GM21360 (cell line): ENCODE results near the gene TIMM8B.
A peak's percentile ranks its signal among the peaks of the same experiment; 100 is the strongest.
"Not testable (repeated sequence)": the region's sequence is repeated elsewhere in the genome, so short reads cannot be mapped to it uniquely, and the experiment has no call there.

Experiments used
- ATAC-seq: cut with Tn5 transposase; IDR thresholded peaks from one replicate; pipeline ENCODE4 v1.9.1; 2021; ENCODE audit warnings: mild to moderate bottlenecking, moderate library complexity; ENCODE audit not compliant: unreplicated experiment

TIMM8B gene, protein sequence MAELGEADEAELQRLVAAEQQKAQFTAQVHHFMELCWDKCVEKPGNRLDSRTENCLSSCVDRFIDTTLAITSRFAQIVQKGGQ

DNA sequence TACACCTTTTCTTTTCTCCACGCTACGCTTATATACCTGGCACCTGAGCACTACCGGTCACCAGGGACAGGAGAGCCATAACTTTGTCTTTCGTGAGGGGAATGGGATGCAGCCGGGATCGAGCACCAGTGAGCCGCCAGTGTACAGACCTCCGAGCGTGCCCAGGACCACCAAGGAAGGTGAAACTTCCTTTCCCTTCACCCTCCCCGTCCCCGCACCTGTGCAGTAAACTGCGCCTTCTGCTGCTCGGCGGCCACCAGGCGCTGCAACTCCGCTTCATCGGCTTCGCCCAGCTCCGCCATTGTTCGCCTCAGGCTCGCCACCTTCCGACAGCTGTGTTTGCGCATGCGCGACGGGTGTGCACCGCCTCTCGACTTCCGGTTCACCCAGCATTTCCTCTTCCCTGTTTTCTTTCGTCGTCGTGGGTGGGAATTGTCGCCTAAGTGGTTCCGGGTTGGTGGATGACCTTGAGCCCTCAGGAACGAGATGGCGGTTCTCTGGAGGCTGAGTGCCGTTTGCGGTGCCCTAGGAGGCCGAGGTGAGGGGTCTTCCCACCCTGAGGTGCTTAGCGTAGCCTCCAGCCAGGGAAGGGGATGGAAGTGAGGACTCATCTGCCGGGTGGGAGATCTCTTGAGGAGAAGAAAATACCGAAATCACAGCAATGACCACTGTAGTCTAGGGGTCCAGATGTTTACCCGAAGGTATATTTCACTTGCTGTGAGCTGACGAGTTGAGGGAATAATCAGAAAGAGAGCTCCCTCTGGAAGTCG lies at the start of gene TIMM8B, which contains the start of gene SDHD:
TIMM8B (minus strand) TSS at position 335 of the 770 bp plus-strand sequence; CDS start at position 302, 33 bp downstream.
SDHD (plus strand) TSS at position 452 of the 770 bp plus-strand sequence; CDS start at position 487, 35 bp downstream.
- ATAC-seq = peak; percentile 85

DNA sequence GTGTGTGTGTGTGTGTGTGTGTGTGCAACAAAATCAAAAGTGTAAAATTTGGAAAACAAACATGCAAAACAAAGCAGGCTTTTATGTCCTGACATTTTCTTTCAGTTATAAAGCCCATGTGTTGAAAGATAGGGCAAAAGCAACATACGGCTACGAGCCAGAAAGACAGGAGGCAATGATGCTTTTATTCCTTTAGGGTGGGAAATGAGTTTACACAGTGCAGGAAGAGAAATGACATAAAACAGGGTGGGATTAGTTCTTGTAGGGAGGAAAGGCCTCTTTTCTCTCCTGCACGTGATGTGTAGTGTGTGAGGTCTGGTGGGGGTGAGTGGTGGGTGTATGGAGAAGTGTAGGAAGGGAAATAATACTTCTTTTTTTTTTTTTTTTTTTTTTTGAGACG lies 47.9 kb upstream of the TIMM8B start:
- no peak for ATAC-seq

DNA sequence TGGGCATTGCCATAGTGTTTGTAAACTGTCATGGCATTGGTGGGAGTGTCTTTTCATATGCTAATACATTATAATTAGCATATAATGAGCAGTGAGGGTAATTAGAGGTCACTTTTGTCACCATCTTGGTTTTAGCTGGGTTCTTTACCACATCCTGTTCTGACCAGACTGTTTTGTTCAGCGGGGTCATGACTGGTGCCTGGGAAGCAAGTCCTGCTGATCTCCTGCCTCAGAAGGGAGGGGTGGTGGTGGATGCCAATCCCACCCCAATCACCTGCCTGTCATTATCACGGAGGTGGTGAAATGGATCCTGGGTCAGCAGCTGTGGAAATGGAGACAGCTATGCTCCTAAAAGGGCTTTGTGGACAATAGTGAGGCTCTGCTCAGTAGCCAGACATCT lies 46.2 kb upstream of the TIMM8B start:
- no peak for ATAC-seq

DNA sequence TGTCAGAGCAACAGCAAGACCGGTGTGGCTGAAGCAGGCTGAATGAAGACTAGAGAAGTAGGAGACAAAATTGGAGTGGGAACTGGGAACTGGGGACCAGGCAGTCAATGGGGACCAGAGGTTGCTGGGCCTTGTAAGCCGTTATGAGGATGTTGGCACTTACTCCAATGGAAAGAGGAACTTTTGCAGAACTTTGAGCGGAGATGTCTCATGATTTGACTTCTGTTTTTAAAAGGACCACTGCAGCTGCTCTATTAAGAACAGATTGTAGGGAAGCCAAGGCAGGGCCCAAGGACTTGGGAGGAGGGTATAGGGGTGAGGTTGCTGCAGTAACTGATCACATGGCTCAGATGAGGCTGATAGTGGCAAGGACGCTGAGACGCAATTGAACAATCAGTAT lies 43.1 kb upstream of the TIMM8B start:
- no peak for ATAC-seq

DNA sequence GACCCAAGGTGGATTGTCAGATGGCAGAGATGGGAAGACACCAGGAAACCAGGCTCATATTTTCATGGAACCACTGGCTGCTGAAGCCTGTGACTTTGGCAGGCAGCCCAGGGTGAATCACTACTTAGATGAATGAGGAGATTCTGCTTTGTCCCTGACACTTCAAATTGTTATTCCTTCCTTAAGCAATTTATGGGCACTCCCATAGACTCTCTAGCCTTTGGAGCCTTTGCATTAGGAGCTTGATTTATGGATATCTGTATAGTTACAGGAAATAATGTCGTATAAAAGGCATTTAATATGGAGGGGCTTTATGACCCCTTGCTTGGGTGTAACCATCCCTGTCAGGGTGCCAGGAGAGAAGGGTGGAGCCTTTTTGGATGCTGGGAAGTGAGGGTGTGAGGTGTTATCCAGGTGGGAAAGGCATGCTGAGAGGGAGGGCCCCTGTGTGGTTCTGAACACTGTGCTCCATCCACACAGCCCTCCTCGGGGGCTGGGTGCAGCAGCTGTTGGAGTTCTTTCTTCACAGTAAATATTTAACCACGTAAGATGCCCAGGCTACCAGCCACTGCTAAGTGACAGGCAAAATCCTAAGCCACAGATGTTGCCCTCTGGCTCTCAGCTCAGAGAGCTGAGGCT lies 42.0 kb upstream of the TIMM8B start:
- ATAC-seq = no peak

DNA sequence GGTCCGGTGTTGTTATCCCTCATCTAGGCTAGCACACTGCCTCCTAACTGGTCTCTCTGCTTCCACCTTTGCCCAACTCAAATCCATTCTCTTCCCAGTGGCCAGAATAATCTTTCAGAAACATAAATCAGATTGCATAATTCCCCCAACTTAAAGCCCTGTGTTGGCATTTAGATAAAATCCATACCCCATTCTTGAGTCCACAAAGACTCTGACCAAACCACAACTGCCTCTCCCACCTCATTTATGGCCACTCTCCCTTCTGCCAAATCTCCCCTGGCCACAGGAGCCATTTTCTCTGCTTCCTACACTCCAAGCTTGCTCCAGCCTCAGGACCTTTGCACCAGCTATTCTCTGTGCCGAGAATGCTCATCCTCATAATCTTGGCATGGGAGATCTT lies 40.5 kb upstream of the TIMM8B start:
- no peak for ATAC-seq

DNA sequence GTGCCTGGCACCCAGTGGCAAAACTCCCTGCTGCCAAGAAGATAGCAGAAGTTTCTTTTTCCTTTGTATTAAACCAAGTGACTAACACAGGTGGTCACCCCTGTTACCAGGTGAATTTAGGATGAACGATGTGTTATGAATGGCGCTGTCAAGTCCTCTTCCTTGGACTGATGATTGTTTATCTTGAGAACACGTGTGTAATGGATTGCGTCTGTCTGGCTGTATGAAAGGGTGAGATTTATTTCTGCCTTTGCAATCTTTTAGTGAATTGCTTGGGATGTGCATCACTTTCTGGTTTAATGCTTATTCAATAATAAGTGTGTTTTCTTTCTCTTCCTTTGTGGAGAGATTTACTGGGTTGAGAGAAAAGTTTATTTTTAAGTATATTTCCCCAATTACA lies 36.6 kb upstream of the TIMM8B start:
- no peak for ATAC-seq

DNA sequence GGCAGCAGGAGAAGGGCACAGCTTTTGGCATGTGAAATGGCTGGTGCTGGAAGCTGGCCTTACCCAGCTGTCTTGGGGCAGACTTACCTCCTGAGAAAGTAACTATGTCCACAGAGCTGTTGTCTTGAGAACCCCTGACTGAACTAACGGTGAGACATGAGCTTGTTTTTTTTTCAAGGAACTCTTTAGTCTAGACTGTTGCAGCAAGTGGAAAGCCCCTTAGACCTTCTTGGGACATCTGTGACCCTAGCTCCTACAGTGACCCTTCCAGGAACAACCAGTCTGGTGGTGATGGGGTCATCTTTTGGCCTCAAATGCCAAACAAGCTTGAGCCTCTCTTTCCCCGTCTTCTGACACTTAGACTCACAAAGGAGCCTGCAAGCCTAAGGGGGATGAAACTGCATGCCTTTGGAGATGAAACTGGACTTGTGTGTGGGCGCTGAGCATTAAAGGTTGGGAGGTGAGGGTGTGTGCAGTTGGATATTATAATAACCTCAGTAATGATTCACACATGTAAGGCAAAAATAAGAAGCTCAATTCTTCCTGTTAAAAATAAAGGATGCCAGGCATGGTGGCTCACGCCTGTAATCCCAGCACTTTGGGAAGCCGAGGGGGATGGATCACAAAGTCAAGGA lies 35.5 kb upstream of the TIMM8B start:
- ATAC-seq = no peak

DNA sequence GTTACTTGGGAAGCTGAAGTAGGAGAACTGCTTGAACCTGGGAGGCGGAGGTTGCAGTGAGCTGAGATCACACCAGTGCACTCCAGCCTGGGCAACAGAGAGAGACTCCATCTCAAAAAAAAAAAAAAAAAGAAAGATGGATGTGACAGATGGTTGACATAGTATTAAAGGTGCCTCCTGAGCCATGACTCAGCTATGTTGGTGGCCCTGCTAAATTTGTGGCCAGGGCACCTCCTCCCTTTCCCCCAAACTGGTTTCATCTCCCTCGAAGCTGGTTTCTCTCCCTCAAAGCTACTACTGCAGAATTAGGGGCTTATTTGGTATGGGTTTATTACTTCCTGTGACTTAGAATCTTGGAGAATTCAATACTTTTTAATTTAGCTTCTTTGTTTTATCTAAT lies 31.6 kb upstream of the TIMM8B start:
- ATAC-seq = no peak

DNA sequence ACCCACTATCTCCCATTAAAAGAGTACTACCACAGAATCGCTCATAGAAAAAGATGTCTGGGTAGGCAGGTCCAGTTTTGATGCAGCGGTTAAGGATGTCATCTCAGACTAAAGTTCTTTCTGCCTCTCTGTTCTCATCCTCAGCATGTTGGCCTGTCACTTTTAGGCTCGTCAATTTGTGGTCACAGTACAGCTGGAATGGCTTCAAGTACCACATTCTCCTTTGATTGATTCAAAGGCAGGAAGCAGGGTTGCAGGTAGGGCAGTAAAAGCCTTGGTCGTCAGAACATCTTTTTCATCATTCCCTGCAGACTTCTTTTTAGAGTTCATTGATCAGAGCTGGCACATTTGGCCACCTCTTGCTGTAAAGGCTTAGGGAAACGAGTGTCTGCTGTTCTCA lies 28.8 kb upstream of the TIMM8B start:
- no peak for ATAC-seq

DNA sequence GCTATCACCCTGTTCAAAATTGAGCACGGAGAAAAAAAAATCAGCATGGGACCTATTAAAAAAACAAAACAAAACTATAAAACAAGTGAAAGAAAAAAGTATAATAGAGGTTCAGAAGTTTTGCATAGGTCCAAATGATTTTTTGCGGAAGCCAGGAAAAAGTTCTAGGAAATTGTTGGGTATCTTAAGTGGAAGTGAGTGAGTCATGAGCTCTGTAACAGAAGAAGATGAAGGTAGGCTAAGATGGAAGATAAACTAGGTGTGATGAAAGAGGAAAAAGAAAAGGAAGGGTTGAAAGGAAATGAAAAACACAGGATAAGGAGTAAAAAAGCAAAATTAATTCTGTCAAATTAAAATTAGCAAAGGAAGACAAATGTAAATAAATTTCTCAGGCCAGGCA lies 27.9 kb upstream of the TIMM8B start:
- ATAC-seq = no peak

DNA sequence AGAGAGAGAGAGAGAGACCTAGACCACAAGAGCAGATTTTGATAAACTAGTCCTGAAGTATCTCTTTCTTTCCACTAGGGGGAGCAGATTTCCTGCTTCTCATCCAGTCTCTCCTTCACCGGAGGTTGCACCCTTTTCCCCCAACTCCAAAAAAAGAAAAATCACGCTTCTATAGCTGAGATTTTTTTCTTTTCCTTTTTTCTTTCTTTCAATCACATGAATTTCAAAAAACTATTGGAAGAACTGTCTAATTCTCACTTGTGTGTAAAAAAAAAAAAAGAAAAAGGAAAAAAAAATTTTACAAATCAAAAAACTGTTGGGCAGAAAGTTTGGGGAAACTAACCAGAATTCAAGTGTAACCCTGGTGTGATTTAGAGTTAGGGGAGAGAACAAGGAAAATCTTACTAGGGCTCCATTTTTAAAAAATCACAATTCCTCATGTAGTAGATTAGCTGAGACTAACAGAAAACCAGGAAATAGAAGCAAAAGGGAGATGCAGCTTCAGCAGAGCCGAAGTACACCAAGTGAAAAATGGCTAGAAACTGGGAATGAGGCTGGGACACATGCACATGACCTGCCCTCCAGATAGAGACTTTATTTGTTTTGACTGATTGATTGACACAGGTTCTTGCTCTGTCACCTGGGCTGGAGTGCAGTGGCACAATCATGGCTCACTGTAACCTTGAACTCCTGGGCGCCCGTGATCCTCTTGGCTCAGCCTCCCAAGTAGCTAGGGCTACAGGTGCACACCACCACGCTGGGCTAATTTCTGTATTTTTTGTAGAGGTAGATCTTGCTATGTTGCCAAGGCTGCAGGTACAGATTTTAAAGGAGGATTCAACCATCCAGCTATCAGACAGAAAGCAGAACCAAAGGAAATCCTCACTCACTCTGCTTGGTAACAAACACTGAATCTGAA lies 27.2 kb upstream of the TIMM8B start:
- no peak for ATAC-seq

DNA sequence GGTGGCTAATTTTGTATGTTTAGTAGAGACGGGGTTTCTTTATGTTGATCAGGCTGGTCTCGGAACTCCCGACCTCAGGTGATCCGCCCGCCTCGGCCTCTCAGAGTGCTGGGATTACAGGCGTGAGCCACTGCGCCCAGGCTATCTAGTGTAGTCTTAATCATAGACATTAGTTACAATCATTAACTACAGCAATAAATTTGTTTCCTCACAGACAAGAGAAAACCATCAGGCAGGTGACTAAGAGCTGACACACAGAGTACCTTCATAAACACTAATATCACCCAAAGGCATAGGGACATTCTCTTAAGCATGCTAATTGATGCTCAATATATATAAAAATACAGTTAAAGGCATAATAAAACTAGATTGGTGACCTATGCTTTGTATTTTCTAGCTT lies 19.5 kb upstream of the TIMM8B start:
- no peak for ATAC-seq

DNA sequence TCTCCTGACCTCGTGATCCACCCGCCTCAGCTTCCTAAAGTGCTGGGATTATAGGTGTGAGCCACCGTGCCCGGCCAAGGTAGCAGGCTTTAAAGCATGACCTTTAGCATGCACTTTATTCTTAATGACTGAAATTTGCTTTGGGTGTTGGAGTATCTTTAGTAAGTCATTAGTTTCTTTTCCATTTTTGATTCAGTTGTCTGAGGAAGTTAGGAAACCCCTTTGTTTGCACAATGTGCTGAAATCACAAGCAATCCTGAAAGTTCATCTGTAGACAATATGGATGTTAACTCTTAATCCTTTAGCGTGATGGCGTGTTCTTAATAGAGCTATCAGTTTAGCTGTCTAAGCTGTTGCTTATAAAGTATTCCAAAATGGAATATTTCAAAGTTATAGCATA lies 16.9 kb upstream of the TIMM8B start:
- no peak for ATAC-seq

DNA sequence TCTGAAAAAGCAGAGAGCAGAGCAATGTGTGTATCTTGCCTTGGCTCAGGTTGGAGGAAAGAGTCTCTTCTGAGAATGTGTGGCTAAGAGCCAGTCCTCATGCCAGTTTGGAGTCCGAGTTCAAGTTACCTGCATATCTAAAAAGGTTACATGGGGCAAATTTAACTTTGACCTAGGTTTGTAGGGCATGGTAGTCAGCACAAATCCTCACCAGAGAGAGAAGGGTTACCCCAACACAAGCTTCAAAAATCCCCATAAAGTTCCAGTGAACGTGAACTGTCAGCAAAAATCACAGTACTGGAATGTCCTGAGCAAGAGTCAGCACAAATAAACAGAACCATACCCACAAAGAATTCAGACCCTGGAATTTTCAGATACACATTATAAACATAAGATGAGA lies 13.9 kb upstream of the TIMM8B start:
- no peak for ATAC-seq

DNA sequence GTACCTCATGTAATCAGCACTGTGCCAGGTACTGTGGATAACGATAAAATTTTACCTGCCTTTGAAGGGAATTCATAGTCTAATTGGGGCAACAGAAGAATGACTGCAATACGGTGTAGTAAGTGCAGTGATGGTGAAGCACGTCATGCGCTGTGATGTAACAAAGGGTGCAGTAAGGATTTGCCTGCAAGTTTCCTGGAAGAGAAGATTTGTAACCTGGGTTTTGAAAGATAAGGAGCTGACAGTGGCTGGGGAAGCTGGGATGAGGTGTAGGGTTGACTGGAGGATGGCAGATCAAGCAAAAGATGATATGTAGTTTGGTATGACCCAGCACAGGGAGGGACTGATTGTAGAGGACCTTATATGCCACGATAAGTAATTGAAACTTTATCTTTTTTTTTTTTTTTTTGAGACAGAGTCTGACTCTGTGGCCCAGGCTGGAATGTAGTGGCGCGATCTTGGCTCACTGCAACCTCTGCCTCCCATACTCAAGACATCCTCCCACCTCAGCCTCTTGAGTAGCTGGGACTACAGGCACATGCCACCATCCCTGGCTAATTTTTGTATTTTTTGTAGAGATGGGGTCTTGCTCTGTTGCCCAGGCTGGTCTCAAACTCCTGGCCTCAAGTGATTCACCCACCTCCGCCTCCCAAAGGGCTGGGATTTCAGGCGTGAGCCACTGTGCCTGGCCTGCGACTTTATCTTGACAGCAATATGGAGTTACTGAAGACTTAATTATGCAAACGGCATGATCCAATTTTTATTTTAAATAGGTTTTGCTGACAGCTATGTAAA lies 11.4 kb upstream of the TIMM8B start:
- no peak for ATAC-seq

DNA sequence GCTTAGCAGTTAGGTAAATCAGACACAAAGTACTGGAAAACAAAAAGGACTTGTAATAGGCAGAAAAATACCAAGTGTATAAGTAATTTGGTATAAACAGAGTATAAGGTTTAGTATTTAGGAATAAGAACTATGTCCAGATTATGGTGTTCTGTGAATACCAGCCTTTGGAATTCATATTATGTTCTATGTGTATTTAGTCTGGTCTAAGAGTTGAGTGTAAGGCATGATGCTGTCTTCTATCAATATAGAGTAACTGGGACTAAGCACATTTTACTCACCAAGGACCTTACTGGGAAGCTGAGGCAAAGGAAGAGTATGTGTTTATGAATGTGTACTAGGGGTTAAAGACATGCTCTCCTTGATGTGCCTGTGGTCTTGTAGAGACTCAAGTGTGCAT lies 9.6 kb upstream of the TIMM8B start:
- no peak for ATAC-seq

DNA sequence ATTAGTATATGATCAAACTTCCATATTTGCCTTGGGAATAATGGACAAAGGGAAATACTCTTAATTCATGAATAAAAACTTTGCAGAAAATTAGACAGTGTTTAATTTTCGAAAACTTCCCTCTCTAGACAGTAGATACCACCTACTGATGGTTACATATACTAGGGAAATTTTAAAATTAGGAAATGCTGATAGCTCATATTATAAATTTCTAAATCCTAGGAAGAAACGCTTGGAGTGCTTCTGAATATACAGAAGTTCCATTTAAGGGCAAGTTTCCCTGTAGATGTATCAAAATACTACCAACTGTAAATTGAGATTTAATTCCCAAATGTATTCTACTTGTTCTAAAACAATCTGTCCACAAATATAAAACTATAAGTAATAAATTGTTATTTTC lies 8.7 kb upstream of the TIMM8B start:
- not testable (repeated sequence) for ATAC-seq

DNA sequence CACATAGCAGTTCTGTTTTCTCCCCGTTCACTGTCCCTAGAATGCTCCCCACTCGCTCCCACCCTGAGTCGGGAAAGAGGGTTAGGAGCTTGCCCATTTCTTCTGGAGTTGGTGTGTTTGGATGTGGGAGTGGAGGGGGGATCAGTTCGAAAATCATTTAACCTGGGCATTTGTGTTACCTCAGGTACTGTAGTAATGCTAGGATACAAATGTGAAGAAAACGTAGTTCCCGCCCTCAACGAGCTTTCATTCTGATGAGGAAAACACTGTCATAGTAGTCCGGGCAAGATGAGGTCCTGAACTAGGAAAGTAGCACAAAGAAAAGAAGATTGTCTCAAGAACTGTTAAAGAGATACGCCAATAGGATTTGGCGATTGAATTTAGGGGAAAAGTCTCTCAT lies 656 bp upstream of the TIMM8B start:
- no peak for ATAC-seq

DNA sequence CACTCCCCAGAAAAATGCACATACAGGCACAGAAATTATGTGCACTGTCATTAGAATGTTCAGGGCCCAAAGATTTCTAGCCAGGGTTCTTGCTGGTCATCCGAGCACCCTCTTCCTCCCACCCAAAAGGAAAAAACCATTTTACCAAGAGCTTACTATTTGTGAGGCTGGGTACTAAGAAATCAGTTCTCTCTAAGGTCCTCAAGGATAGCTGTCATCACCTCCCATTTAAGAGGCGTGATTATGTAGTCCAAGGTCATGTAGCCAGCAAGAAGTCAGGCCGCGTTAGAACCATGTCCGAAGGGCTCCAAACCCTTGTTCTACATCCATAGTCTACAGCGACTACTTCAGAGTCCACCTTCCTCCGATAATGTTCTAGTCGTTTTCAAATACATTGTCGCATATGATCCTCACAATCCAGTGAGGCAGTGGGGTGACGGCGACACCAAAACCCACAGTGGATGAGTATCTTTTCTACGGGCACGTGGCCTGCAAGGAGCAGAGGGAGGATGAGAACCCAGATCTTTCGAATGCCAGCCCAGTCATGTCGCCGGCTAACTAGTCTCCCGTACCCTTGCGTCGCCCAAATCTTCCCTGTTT lies 634 bp downstream of the TIMM8B start:
- ATAC-seq = peak; percentile 29
